SK-N-SH (cell line): ENCODE measurements around the gene CDK1. TPM values are rescaled to one million over a fixed set of nuclear protein-coding genes. Genes with fewer than 3 reads are reported as not detected.

Experiments used
- CTCF ChIA-PET: fragments of 300-600, 350-600 bp; formaldehyde crosslinking; extraction: SDS; loops from one replicate; lab custom pipeline; 2021; lab: Yijun Ruan, JAX
- POLR2A ChIA-PET: fragments of 350-600 bp; sonication (Branson Sonifier 250); formaldehyde crosslinking; extraction: SDS; loops from one replicate; lab custom pipeline; 2020; ENCODE audit warnings: antibody characterized with exemption, inconsistent platforms; lab: Yijun Ruan, JAX
- DNase-seq: peaks from one replicate; pipeline ENCODE4 v3.0.0; 2012
- H2AFZ ChIP-seq: fragments of 200-600 bp; sonication (generic); 2 replicates; pipeline ENCODE4 v1.8.1; 2016; ENCODE audit warnings: antibody characterized with exemption, mild to moderate bottlenecking, low read depth
- H3F3A ChIP-seq: fragments of 200-600 bp; sonication (generic); replicated peaks from 2 replicates; pipeline ENCODE3; 2016; ENCODE audit warnings: antibody characterized with exemption, mild to moderate bottlenecking; ENCODE audit not compliant: insufficient read depth
- H3K27ac ChIP-seq, 2 experiments: fragments of 200-500 bp in 1 of 2; fragments of 200-600 bp in 1 of 2; sonication (Bioruptor generic) in 1 of 2; sonication (generic), shearing (Covaris generic) in 1 of 2; 2 replicates each; pipeline versions ENCODE4 v1.5.1 to v1.6.1; 2014 to 2016; ENCODE audit warnings: low read depth in 2 of 2, inconsistent platforms in 1 of 2, low read length in 1 of 2, mild to moderate bottlenecking in 1 of 2, mixed read lengths in 1 of 2
- H3K27me3 ChIP-seq: fragments of 200-600 bp; sonication (generic), shearing (Covaris generic); 2 replicates; pipeline ENCODE4 v1.6.1; 2016; ENCODE audit warnings: mixed run types; ENCODE audit not compliant: insufficient read depth
- H3K36me3 ChIP-seq, 2 experiments: fragments of 200-500 bp in 1 of 2; fragments of 200-600 bp in 1 of 2; sonication (Bioruptor generic) in 1 of 2; sonication (generic) in 1 of 2; replicated peaks in 1 of 2; 2 replicates each; pipeline versions ENCODE3 to v1.5.1; 2014 to 2016; ENCODE audit warnings: low read length in 1 of 2, mild to moderate bottlenecking in 1 of 2; ENCODE audit not compliant: insufficient read depth in 2 of 2, control insufficient read depth in 1 of 2
- H3K4me1 ChIP-seq, 2 experiments: fragments of 200-500 bp in 1 of 2; fragments of 200-600 bp in 1 of 2; sonication (Bioruptor generic) in 1 of 2; sonication (generic), shearing (Covaris generic) in 1 of 2; 2 replicates each; pipeline versions ENCODE4 v1.5.1 to v1.6.1; 2014 to 2016; ENCODE audit warnings: low read depth in 1 of 2, low read length in 1 of 2, mixed run types in 1 of 2; ENCODE audit not compliant: insufficient read depth in 2 of 2, control insufficient read depth in 1 of 2
- H3K4me2 ChIP-seq: fragments of 200-600 bp; sonication (generic), shearing (Covaris generic); 2 replicates; pipeline ENCODE4 v1.6.1; 2017; ENCODE audit warnings: mixed run types
- H3K4me3 ChIP-seq, 2 experiments: fragments of 200-500 bp in 1 of 2; fragments of 200-600 bp in 1 of 2; sonication (Bioruptor generic) in 1 of 2; sonication (generic), shearing (Covaris generic) in 1 of 2; 2 replicates each; pipeline versions ENCODE4 v1.5.1 to v1.8.1; 2014 to 2016; ENCODE audit warnings: low read depth in 2 of 2, inconsistent platforms in 1 of 2, low read length in 1 of 2, mild to moderate bottlenecking in 1 of 2, mixed read lengths in 1 of 2, moderate library complexity in 1 of 2
- H3K79me2 ChIP-seq: fragments of 200-600 bp; sonication (generic); 2 replicates; pipeline ENCODE4 v1.8.1; 2017; ENCODE audit warnings: mild to moderate bottlenecking; ENCODE audit not compliant: insufficient read depth
- H3K9ac ChIP-seq: fragments of 200-600 bp; sonication (generic); 2 replicates; pipeline ENCODE4 v1.6.1; 2017; ENCODE audit warnings: mixed run types
- H3K9me2 ChIP-seq: fragments of 200-600 bp; sonication (generic); 2 replicates; pipeline ENCODE4 v1.6.1; 2017; ENCODE audit warnings: mixed run types
- H3K9me3 ChIP-seq: fragments of 200-600 bp; sonication (generic); 2 replicates; pipeline ENCODE4 v1.6.1; 2017; ENCODE audit warnings: mixed run types, mild to moderate bottlenecking, moderate library complexity
- H4K20me1 ChIP-seq: fragments of 200-600 bp; sonication (generic); 2 replicates; pipeline ENCODE4 v1.6.1; 2017; ENCODE audit warnings: mild to moderate bottlenecking, mixed run types; ENCODE audit not compliant: insufficient read depth
- CHD2 ChIP-seq: fragments of 150-350 bp; IDR thresholded peaks from 2 replicates; pipeline ENCODE4 v1.6.1; 2018; ENCODE audit warnings: low read length; ENCODE audit not compliant: partially characterized antibody
- CTCF ChIP-seq: fragments of 200-600 bp; sonication (generic); IDR thresholded peaks from 2 replicates; pipeline ENCODE4 v1.6.1; 2017; ENCODE audit warnings: antibody characterized with exemption, mild to moderate bottlenecking, moderate library complexity
- ELF1 ChIP-seq: IDR thresholded peaks from 2 replicates; pipeline ENCODE4 v1.4.0; 2012
- EP300 ChIP-seq, 2 experiments: IDR thresholded peaks; 2 replicates each; pipeline versions ENCODE4 v1.4.0 to v1.6.1; 2012; ENCODE audit warnings: borderline replicate concordance in 1 of 2, low read depth in 1 of 2, low read length in 1 of 2
- FOSL2 ChIP-seq: IDR thresholded peaks from 2 replicates; pipeline ENCODE4 v1.4.0; 2012; ENCODE audit warnings: low read depth, mild to moderate bottlenecking, moderate library complexity, borderline replicate concordance
- FOXJ3 ChIP-seq: sonication (generic); formaldehyde crosslinking; IDR thresholded peaks from 2 replicates; pipeline ENCODE4 v1.5.1; 2020; ENCODE audit warnings: mild to moderate bottlenecking, missing genetic modification reagents
- FOXM1 ChIP-seq: IDR thresholded peaks from 2 replicates; pipeline ENCODE4 v1.4.0; 2012; ENCODE audit warnings: low read depth, mild to moderate bottlenecking
- GABPA ChIP-seq: IDR thresholded peaks from 2 replicates; pipeline ENCODE4 v1.4.0; 2012; ENCODE audit warnings: low read depth, mild to moderate bottlenecking
- GATA2 ChIP-seq: sonication (generic); formaldehyde crosslinking; IDR thresholded peaks from 2 replicates; pipeline ENCODE4 v1.5.0; 2020; ENCODE audit warnings: mild to moderate bottlenecking, missing genetic modification reagents
- IRF3 ChIP-seq: fragments of 150-350 bp; IDR thresholded peaks from 2 replicates; pipeline ENCODE4 v1.6.1; 2016; ENCODE audit warnings: mild to moderate bottlenecking, low read depth, low read length
- JUND ChIP-seq: IDR thresholded peaks from 2 replicates; pipeline ENCODE4 v1.4.0; 2012
- MAX ChIP-seq: IDR thresholded peaks from 2 replicates; pipeline ENCODE4 v1.4.0; 2012; ENCODE audit warnings: low read depth
- MEF2A ChIP-seq: IDR thresholded peaks from 2 replicates; pipeline ENCODE4 v1.4.0; 2012; ENCODE audit warnings: low read depth, borderline replicate concordance
- MXI1 ChIP-seq: IDR thresholded peaks from 2 replicates; pipeline ENCODE4 v1.6.1; 2012; ENCODE audit warnings: mild to moderate bottlenecking, low read depth, low read length, improper control_type of control experiment
- NFIC ChIP-seq: IDR thresholded peaks from 2 replicates; pipeline ENCODE4 v1.4.0; 2012; ENCODE audit warnings: borderline replicate concordance
- PBX3 ChIP-seq: IDR thresholded peaks from 2 replicates; pipeline ENCODE4; 2012
- RAD21 ChIP-seq: IDR thresholded peaks from 2 replicates; pipeline ENCODE4 v1.6.1; 2012; ENCODE audit warnings: mild to moderate bottlenecking, low read length
- RCOR1 ChIP-seq: fragments of 150-350 bp; IDR thresholded peaks from 2 replicates; pipeline ENCODE4 v1.6.1; 2017; ENCODE audit warnings: antibody characterized with exemption, low read length
- SIN3A ChIP-seq: IDR thresholded peaks from 2 replicates; pipeline ENCODE4 v1.6.1; 2012; ENCODE audit warnings: low read depth, mild to moderate bottlenecking, low read length, moderate library complexity, borderline replicate concordance
- TAF1 ChIP-seq: IDR thresholded peaks from 2 replicates; pipeline ENCODE4 v1.6.1; 2012; ENCODE audit warnings: low read depth, mild to moderate bottlenecking, low read length, moderate library complexity, borderline replicate concordance
- TCF12 ChIP-seq: IDR thresholded peaks from 2 replicates; pipeline ENCODE4 v1.4.0; 2012
- USF1 ChIP-seq: IDR thresholded peaks from 2 replicates; pipeline ENCODE4 v1.4.0; 2012; ENCODE audit warnings: low read depth, borderline replicate concordance
- USF2 ChIP-seq: fragments of 150-350 bp; IDR thresholded peaks from 2 replicates; pipeline ENCODE4 v1.6.1; 2017; ENCODE audit warnings: antibody characterized with exemption, low read length, low read depth, borderline replicate concordance
- YY1 ChIP-seq: IDR thresholded peaks from 2 replicates; pipeline ENCODE4 v1.4.0; 2012; ENCODE audit warnings: low read depth, mild to moderate bottlenecking
- ZBTB33 ChIP-seq: IDR thresholded peaks from 2 replicates; pipeline ENCODE4 v1.4.0; 2012; ENCODE audit warnings: low read depth, borderline replicate concordance
- WGBS: methylation state at CpG from one replicate; pipeline ENCODE4 v1.1.6; 2017; ENCODE audit warnings: low lambda C conversion rate; 5-methylcytosine and 5-hydroxymethylcytosine counted together
- polyA plus RNA-seq, 3 experiments: library from polyadenylated mRNA; depleted of rRNA; stranded (reverse); fragments of >200 nt; gene quantifications; 2 replicates each; pipeline ENCODE4 v1.2.3, GENCODE V29; 2012

The CDK1 gene
- polyA plus RNA-seq, 1 of the 3 experiments (the other 2 are of a cell fraction) = 20.8 TPM

- no peaks in the 10 kb centered on the region for H3K36me3 ChIP-seq
- no peak overlapping the region for H3K4me3 ChIP-seq
- POLR2A ChIA-PET = interaction anchor here (0.7 kb wide), 1 partner anchor 134 kb away, joined by 4 read pairs; no protein-coding TSS in a partner anchor
- H3K27me3 ChIP-seq = no peaks in the 10 kb centered on the region
- H4K20me1 ChIP-seq = no peaks in the 10 kb centered on the region
- peak overlapping the region; percentile 39 to 88; a peak in 3 of 4 replicates for H3K27ac ChIP-seq
- no peak overlapping the region for H3K9ac ChIP-seq
- peaks cover 2 to 32% of the 10 kb centered on the region in 2 experiments for H3K4me1 ChIP-seq
- H3K79me2 ChIP-seq = no peaks in the 10 kb centered on the region
- peak; percentile 68 for DNase-seq
- no peak overlapping the region for H2AFZ ChIP-seq
- H3K4me2 ChIP-seq = 0 out of 2 replicates have a peak overlapping the region, but pooled peaks have one; percentile 37
- CTCF ChIA-PET = interaction anchor here (0.6 to 3.7 kb wide), 18 partner anchors 8 to 1422 kb away, joined by 3 to 25 read pairs (median 4); no protein-coding TSS in a partner anchor
- WGBS = 27% methylated on average over 5 of the region's 5 CpGs
- peaks cover 6% of the 10 kb centered on the region for H3F3A ChIP-seq
- H3K9me2 ChIP-seq = no peaks in the 10 kb centered on the region
- H3K9me3 ChIP-seq = no peaks in the 10 kb centered on the region
- no peak for TF ChIP-seq MXI1
- TF ChIP-seq SIN3A = no peak
- no peak for TF ChIP-seq GATA2
- peak; percentile 25; the same call in 1 of the 2 replicates for TF ChIP-seq TCF12
- no peak; the same call in 1 of the 2 replicates for TF ChIP-seq NFIC
- no peak for TF ChIP-seq MAX
- TF ChIP-seq YY1 = no peak
- no peak for TF ChIP-seq FOSL2
- no peak for TF ChIP-seq USF2
- TF ChIP-seq FOXJ3 (CRISPR knock-in tag) = no peak
- TF ChIP-seq CHD2 = peak; percentile 86
- TF ChIP-seq PBX3 = no peak
- TF ChIP-seq RCOR1 = peak; percentile 52; the same call in 1 of the 2 replicates
- TF ChIP-seq USF1 = no peak
- peak in 1 of 2 experiments; percentile 35; a peak in 1 of 4 replicates for TF ChIP-seq EP300 (IDR thresholded peaks at IDR 0.05; ENCODE audit: borderline replicate concordance in 1 of 2, low read depth in 1 of 2, low read length in 1 of 2)
- no peak for TF ChIP-seq JUND
- TF ChIP-seq GABPA = no peak
- TF ChIP-seq IRF3 = no peak
- peak; percentile 96 for TF ChIP-seq RAD21
- no peak for TF ChIP-seq MEF2A
- TF ChIP-seq ELF1 = no peak
- TF ChIP-seq ZBTB33 = no peak
- no peak for TF ChIP-seq TAF1
- TF ChIP-seq CTCF = peak; percentile 89
- TF ChIP-seq FOXM1 = no peak
These were observed 38.5 kb downstream of the CDK1 start for GRCh38 chr10:60816628-60817397.
